Heart left ventricle (tissue), 16 donors: ENCODE results near the gene CTAGE9. TPM values are rescaled to one million over a fixed set of nuclear protein-coding genes. Genes with fewer than 3 reads are reported as not detected.

Source experiments
- ATAC-seq, 4 donors: fragments of 200-7000 bp; cut with Tn5 transposase; one replicate each; pipeline ENCODE4 v1.9.1; 2020 to 2022; ENCODE audit warnings: moderate library complexity in 4 of 4, mild to moderate bottlenecking in 3 of 4, moderate number of reproducible peaks in 1 of 4
- DNase-seq, 5 donors: peaks; one replicate each; pipeline ENCODE4 v3.0.0-alpha.2; 2020
- H3K27ac ChIP-seq, 12 donors: fragments of 200-600 bp; sonication (generic) in 4 of 12; one replicate each; pipeline versions ENCODE4 v1.5.0 to v1.8.0; 2016 to 2022; ENCODE audit warnings: mild to moderate bottlenecking in 2 of 12
- H3K27me3 ChIP-seq, 9 donors: fragments of 200-600 bp; sonication (generic) in 2 of 9; one replicate each; pipeline versions ENCODE4 v1.5.1 to v1.8.0; 2016 to 2022; ENCODE audit warnings: mild to moderate bottlenecking in 3 of 9
- H3K36me3 ChIP-seq, 9 donors: fragments of 200-600 bp; sonication (generic) in 2 of 9; one replicate each; pipeline versions ENCODE4 v1.5.0 to v1.8.0; 2018 to 2022; ENCODE audit warnings: mild to moderate bottlenecking in 2 of 9
- H3K4me1 ChIP-seq, 12 donors: fragments of 200-600 bp; sonication (generic) in 4 of 12; one replicate each; pipeline versions ENCODE4 v1.5.0 to v1.8.0; 2016 to 2022; ENCODE audit warnings: mild to moderate bottlenecking in 3 of 12
- H3K4me3 ChIP-seq, 12 donors: fragments of 200-600 bp; sonication (generic) in 4 of 12; one replicate each; pipeline versions ENCODE4 v1.5.0 to v1.8.0; 2017 to 2022; ENCODE audit warnings: mild to moderate bottlenecking in 9 of 12, moderate library complexity in 4 of 12
- H3K9me3 ChIP-seq, 12 donors: fragments of 200-600 bp; sonication (generic) in 4 of 12; one replicate each; pipeline versions ENCODE4 v1.5.0 to v1.8.0; 2016 to 2022; ENCODE audit warnings: mild to moderate bottlenecking in 1 of 12
- CTCF ChIP-seq, 12 donors: fragments of 200-600 bp; sonication (generic) in 4 of 12; IDR thresholded peaks; one replicate each; pipeline versions ENCODE4 v1.5.0 to v1.8.0; 2018 to 2022; ENCODE audit warnings: antibody characterized with exemption in 12 of 12, mild to moderate bottlenecking in 5 of 12
- POLR2A ChIP-seq, 2 donors: fragments of 450-650 bp; IDR thresholded peaks; one replicate each; pipeline ENCODE4 v1.6.1; 2017; ENCODE audit warnings: antibody characterized with exemption in 2 of 2, mild to moderate bottlenecking in 2 of 2, moderate library complexity in 2 of 2
- WGBS, 4 donors: extraction: QIAGEN DNeasy Blood & Tissue Kit in 2 of 4; methylation state at CpG; one replicate each; pipeline versions ENCODE4 v1.1.5 to v1.1.7; 2013 to 2018; 5-methylcytosine and 5-hydroxymethylcytosine counted together
- intact Hi-C, 10 donors: fragments of 100-400 bp; cut with DNase I; formaldehyde crosslinking; loops; one replicate each; pipeline versions ENCODE4 v1.11.1 to v1.14.2; 2022
- polyA plus RNA-seq, 2 donors: library from polyadenylated mRNA; stranded (reverse); fragments of 200-250 nt; gene quantifications; one replicate each; pipeline ENCODE4 v1.2.3, GENCODE V29; 2013
- total RNA-seq, 9 donors: library from RNA; depleted of rRNA in 2 of 9; stranded (reverse); fragments of >200 nt in 2 of 9; fragmentation: NEBNext Ultra II Directional in 3 of 9; extraction: Animal tissue kit (Norgen Biotek cat#: 25700) in 3 of 9; gene quantifications; one replicate each; pipeline versions ENCODE4 v1.1.0 to v1.2.4, GENCODE V29; 2016 to 2023
- donor health status: ischemic (EF 13 %, LVEDD 7.1; RV severe dilation, severe dysfunction).
- donor health status: healthy with polysubstance abuse.
- donor health status: DM: no; HTN: yes; CAD: no.
- donor health status: DM: no; HTN: no; CAD: no.
- donor health status: ischemic (EF 25% LVEDD 6.9; RV normal size, moderate dysfunction).
- donor health status: ischemic (EF 25% LVEDD 5.7; RV mildly dilated, moderate dysfunction).
- donor health status: healthy.
- donor health status: DM: yes; HTN: yes; CAD: no.
- donor health status: ischemic (EF 35%, LVEDD 5.7; RV mildly dilated, moderate dysfunction).
- donor health status: nonischemic (EF 11% LVEDD 7.7; RV severe dilation, severe dysfunction).
- donor health status: DM: yes; HTN: yes; CAD: no.
- donor health status: PGD.
- donor health status: ischemic (EF 29% LVEDD 5.4; RV normal size, mild dysfunction).
- donor health status: nonischemic (EF 23%, LVEDD 6.1; RV moderate dilation, normal function).

The CTAGE9 gene
- total and polyA plus RNA-seq, 11 donors: not detected

- DNase-seq (no peak), ATAC-seq (no peak)
- no peak for TF ChIP-seq POLR2A (IDR thresholded peaks at IDR 0.05)
- TF ChIP-seq CTCF (IDR thresholded peaks at IDR 0.05): no peak
- 88 to 95% (median 92%) methylated on average over 1 of the region's 1 CpG for WGBS, 4 donors
- no peak overlapping the region for H3K4me3 ChIP-seq
- no peak overlapping the region for H3K27ac ChIP-seq
- intact Hi-C loops: no loop called here
- H3K27me3 ChIP-seq: no peaks in the 10 kb centered on the region
- peaks cover 0 to 3% (median 0%) of the 10 kb centered on the region in 12 donors for H3K9me3 ChIP-seq
- H3K4me1 ChIP-seq: no peaks in the 10 kb centered on the region
- H3K36me3 ChIP-seq: no peaks in the 10 kb centered on the region
These were observed 22.5 kb downstream of the CTAGE9 start for GRCh38 chr6:131688286-131688685.

- DNase-seq (no peak), ATAC-seq (no peak)
- intact Hi-C loops: no loop called here
- WGBS, 4 donors: 87 to 90% (median 89%) methylated on average over 3 of the region's 3 CpGs
- Histone ChIP-seq H3K36me3 (no peaks in the 10 kb centered on the region), H3K4me1 (no peaks in the 10 kb centered on the region), H3K4me3 (no peak overlapping the region), H3K27me3 (no peaks in the 10 kb centered on the region), H3K27ac (no peak overlapping the region), H3K9me3 (peaks cover 0 to 3% (median 0%) of the 10 kb centered on the region in 12 donors)
- TF ChIP-seq POLR2A (IDR thresholded peaks at IDR 0.05): no peak
- no peak for TF ChIP-seq CTCF (IDR thresholded peaks at IDR 0.05)
These were observed 23.8 kb downstream of the CTAGE9 start for GRCh38 chr6:131687022-131687421.

GRCh38 chr6:131685266-131685780 lies 25.5 kb downstream of the CTAGE9 start:
- Histone ChIP-seq H3K4me3 (no peak overlapping the region), H3K27me3 (no peaks in the 10 kb centered on the region), H3K27ac (no peak overlapping the region), H3K4me1 (no peaks in the 10 kb centered on the region), H3K36me3 (no peaks in the 10 kb centered on the region), H3K9me3 (peaks cover 0 to 3% (median 0%) of the 10 kb centered on the region in 12 donors)
- DNase-seq: no peak
- intact Hi-C loops: no loop called here
- no peak for TF ChIP-seq CTCF (IDR thresholded peaks at IDR 0.05)
- no peak for TF ChIP-seq POLR2A (IDR thresholded peaks at IDR 0.05)
- no peak for ATAC-seq
- WGBS, 4 donors: 91 to 95% (median 93%) methylated on average over 4 of the region's 4 CpGs

GRCh38 chr6:131683479-131683878 lies 27.3 kb downstream of the CTAGE9 start:
- intact Hi-C loops: no loop called here
- Histone ChIP-seq H3K4me3 (no peak overlapping the region), H3K27me3 (no peaks in the 10 kb centered on the region), H3K4me1 (no peaks in the 10 kb centered on the region), H3K27ac (no peak overlapping the region), H3K9me3 (no peaks in the 10 kb centered on the region), H3K36me3 (no peaks in the 10 kb centered on the region)
- ATAC-seq (no peak), DNase-seq (no peak)
- WGBS, 4 donors: 78 to 87% (median 83%) methylated on average over 6 of the region's 6 CpGs
- TF ChIP-seq CTCF (IDR thresholded peaks at IDR 0.05) (no peak), POLR2A (IDR thresholded peaks at IDR 0.05) (no peak)
